Activated naive CD4-positive, alpha-beta T cell treated with anti-CD3 and anti-CD28 coated beads, Interleukin-2, amount 50 U/mL, for 16 hours (primary cell): ENCODE measurements around the gene TERB2.
A peak's percentile ranks its signal among the peaks of the same experiment; 100 is the strongest.
"Not testable (repeated sequence)": the region's sequence is repeated elsewhere in the genome, so short reads cannot be mapped to it uniquely, and the experiment has no call there.

ENCODE experiments used
- DNase-seq: peaks from one replicate; pipeline ENCODE4 v3.0.0-alpha.2; 2020

Gene TERB2

DNA sequence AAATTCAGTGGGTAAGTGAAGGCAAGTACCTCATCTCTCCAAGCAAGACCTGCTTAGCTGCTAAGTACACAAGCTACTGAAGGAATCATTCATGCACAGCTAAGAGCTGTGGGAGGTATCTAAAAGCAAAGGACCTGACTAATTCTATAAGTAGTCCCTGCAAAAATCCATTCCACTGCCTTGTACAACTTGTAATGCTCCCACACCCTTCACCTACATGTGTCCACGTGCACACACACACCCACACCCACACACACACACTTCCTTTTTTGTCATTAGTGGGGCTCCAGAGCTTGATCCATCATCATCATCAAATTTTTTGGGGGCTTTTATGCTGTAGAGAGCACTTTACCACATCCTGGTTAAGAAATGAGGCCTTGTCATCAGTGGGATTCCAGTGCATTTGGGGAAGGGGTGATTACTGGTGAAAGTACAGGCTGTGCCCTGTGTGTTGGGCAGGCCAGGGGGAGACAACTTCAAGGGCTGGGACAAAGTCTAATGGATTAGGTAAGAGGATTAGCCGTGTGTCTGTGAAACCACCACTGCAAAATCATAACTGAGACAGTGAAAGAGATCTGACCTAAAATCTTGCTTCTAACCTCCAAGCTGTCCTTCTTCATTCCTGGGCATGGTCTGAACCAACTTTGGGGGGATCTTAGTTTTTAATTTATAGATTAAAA, 47.4 kb downstream of the TERB2 start:
- not testable (repeated sequence) for DNase-seq

DNA sequence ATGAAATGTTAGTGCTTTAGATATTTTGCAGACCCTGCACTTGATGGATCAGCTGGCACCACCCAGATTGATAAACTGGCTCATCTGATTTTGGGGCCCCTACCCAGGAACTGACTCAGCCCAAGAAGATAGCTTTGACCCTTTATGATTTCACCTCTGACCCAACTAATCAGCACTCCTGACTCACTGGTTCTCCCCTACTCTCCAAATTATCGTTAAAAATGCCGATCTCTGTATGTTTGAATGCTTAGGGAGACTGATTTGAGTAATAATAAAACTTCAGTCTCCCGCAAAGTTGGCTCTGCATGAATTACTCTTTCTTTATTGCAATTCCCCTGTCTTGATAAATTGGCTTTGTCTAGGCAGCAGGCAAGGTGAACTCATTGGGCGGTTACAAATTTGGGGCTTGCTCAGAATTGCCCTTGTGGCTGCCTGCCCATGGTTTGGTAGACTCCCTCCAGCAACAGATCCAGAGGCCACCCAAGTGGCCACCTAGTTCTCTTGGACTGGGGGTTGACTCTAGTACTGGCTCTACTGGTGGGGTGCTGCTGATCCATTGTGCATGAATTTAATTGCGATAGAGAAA, 48.2 kb downstream of the TERB2 start:
- DNase-seq: not testable (repeated sequence)

DNA sequence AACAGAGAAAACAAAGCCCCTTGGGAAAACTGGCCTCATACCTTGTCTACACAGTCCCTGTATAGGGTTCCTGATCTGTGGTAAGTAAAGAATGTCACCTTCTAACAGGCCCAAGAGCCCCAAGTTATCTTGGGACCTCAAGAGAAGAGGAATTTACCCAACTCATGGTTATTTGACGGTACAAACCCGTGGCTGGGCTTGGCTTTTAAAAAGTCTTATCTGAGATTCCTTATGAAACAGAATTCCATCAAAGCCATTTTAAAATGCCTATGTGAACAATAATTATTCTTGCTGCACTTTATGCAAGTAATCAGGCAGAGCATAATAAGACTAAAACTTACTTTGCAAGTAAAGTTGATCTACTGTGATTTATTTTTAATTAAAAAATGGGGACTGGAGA, 52.6 kb downstream of the TERB2 start:
- DNase-seq: no peak

DNA sequence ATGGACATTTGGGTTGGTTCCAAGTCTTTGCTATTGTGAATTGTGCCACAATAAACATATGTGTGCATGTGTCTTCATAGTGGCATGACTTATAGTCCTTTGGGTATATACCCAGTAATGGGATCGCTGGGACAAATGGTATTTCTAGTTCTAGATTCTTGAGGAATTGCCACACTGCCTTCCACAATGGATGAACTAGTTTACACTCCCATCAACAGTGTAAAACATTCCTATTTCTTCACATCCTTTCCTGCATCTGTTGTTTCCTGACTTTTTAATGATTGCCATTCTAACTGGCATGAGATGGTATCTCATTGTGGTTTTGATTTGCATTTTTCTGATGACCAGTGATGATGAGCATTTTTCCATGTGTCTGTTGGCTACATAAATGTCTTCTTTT, 58.6 kb downstream of the TERB2 start:
- DNase-seq: not testable (repeated sequence)

DNA sequence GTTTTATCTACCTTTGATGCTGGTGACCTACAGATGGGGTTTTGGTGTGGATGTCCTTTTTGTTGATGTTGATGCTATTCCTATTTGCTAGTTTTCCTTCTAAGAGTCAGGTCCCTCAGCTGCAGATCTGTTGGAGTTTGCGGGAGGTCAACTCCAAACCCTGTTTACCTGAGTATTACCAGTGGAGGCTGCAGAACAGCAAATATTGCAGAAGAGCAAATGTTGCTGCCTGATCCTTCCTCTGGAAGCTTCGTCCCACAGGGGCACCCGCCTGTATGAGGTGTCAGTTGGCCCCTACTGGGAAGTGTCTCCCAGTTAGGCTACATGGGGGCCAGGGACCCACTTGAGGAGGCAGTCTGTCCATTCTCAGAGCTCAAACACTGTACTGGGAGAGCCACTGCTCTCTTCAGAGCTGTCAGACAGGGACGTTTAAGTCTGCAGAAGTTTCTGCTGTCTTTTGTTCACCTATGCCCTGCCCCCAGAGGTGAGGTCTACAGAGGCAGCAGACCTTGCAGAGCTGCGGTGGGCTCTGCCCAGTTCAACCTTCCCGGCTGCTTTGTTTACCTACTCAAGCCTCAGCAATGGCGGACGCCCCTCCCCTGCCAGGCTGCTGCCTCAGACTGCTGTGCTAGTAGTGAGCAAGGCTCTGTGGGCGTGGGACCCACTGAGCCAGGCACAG, 63.9 kb downstream of the TERB2 start:
- not testable (repeated sequence) for DNase-seq

DNA sequence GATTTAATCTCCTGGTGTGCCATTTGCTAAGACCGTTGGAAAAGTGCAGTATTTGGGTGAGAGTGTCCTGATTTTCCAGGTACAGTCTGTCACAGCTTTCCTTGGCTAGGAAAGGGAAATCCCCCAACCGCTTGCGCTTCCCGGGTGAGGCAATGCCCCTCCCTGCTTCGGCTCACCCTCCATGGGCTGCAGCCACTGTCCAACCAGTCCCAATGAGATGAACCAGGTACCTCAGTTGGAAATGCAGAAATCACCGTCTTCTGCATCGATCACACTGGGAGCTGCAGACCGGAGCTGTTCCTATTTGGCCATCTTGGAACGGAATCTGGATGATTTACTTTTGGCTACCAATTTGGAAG, 64.4 kb downstream of the TERB2 start:
- not testable (repeated sequence) for DNase-seq

DNA sequence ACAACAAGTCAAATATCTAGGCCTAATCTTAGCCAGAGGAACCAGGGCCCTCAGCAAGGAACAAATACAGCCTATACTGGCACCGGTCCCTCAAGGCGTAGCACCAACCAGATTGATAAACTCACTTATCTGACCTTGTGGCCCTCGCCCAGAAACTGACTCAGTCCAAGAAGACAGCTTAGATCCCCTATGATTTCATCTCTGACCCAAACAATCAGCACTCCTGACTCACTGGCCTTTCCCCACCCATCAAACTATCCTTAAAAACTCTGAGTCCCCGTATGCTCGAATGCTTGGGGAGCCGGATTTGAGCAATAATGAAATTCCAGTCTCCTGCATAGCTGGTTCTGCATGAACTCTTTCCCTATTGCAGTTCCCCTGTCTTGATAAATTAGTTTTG, 64.9 kb downstream of the TERB2 start:
- no peak for DNase-seq

DNA sequence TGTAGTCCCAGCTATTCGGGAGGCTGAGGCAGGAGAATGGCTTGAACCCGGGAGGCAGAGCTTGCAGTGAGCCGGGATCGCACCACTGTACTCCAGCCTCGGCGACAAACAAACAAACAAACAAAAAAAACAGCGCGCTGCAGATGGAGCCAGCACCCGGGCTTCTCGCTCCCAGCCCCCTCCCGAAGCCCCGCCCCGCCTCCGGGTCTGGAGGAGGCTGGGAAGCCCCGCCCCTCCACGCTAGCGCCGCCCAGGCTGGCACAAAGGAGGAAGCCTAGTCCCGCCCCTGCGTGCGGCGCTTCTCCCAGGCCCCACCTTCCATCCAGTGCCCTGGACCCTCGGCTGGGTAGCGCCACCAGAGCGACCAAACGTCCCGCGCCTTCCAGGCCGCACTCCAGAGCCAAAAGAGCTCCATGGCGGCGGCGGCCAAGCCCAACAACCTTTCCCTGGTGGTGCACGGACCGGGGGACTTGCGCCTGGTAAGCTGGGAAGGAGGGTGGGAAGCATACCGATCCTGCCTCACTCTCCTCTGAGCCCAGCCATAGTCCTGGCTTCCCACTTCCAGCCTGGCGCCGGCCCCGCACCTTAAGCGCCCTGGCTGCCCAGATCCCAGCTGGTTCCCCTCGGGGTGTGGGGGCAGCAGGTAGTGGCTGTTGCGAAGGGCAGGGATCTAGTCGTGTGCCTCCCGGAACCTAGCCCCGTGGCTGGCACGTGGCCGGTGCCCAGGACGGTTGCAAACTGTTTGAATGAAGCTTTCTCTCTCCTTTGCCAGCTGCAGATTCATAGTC, 66.6 kb downstream of the TERB2 start, which contains the start of gene SORD:
Gene SORD, plus strand, starts transcription at position 325 of the 788 bp plus-strand sequence. Its CDS starts 89 bp downstream, at position 414.
- DNase-seq: peak; percentile 96

DNA sequence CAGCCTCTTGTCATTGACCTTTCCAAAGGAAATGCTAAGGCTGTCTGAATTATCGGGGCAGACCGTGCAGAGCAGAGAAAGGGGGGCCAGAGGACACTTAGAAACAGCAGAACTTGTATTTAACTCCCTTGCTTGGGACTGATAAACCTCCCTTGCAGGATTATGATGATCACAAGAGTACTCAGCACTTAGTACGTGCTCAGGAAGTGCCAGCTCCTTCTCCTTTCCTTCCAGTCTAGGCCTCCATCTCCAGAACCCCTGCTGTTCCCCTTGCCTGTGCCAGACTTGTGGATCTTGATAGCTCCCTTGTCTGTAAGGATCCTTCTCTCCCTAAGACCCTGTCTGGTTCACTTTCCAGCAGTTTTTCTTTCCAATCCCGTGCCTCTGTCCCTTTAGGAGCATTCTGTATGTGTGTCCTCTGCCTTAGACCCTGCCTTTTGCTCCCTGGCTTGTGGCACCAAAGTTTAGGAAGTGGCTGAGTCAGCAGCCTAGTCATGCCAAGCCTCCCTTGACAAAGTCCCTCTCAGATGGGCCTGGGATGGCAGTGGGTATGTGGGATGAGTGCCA, 67.3 kb downstream of the TERB2 start:
- no peak for DNase-seq

DNA sequence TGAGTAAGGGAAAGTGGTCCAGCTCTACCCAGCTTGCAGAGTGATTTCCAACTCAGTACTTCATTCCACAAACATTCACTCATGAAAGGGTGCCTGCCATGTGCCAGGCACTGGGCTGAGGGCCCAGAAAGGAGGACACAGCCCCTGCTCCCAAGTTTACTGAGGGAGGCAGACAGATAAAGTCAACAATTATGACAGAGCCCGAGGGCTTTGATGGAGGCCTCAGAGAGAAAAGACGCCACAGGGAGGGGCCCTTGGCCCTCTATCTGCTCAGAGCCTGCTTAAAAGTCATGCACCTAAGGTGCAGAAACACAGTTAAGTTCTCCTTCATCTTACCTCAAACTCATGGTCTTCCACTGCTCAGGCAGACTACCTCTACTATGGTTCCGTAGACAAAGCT, 68.2 kb downstream of the TERB2 start:
- not testable (repeated sequence) for DNase-seq

DNA sequence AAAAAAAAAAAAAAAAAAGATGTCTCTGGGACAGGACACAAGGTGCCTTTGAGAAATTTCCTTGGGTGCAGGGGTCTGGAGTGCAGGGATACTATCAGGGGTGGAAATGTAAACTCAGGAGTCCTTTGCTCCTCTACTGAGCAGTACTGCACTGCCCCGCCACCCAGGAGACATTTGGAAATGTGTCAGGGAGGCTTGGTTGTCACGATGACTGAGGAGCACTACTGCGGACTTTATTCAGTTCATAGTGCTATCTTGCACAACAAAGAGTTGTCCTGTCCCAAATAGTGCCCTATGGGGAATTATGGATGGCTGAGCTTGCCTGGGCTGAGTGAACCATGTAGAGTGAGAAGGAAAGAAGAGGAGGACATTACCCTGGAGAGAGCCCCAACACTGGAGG, 69.1 kb downstream of the TERB2 start:
- DNase-seq: not testable (repeated sequence)

DNA sequence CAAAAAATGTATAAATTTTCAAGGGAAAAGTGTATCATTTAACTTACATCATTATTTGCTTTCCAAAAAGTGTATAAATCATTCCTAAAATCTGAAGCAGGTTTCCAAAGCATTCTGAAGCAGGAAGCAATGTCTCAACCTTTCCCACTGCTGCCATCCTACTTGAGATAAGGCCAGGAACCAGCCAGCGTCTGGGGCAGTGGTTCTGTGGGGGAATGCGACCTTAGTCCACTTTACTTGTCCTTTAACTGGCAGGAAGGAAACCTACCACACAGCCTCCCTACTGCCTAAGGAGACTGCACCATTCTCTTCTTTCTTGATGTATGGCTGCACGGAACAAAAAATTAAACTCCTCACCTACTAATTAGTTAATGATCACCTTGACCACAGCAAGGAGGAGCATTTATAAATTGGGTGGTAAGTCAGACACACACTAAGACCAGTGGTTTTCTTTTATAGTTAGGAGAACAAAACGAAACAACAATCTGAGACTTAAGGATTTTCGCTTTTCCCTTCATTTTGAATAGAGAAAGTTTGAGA, 70.2 kb downstream of the TERB2 start:
- DNase-seq: no peak

DNA sequence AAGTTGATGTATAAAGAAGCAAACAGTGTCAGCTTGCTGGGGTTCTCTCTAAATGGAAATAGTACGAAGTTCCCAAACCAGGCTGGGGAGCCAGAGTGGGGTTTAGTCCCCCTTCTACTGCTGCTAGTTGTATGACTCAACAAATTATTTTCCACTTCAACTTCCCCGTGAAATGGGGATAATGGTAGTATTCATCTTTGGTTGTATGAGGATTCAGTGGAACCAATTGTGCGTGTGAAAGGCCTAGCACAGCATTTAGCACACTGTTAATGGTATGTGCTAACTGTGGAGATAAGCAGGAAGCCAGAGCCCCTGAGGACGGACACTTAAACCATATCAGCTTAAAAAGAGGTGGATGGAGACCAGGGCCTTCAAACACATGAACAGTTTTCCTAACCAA, 70.7 kb downstream of the TERB2 start:
- no peak for DNase-seq
